Suprapubic skin (tissue), 4 donors: ENCODE measurements around the gene COL23A1. TPM values are rescaled to one million over a fixed set of nuclear protein-coding genes. Genes with fewer than 3 reads are reported as not detected.

Experiments used
- DNase-seq, 2 donors: peaks; one replicate each; pipeline ENCODE4 v3.0.0-alpha.2; 2019; ENCODE audit warnings: low spot score in 2 of 2
- H3K27ac ChIP-seq: fragments of 200-600 bp; sonication (generic); one replicate; pipeline ENCODE4 v1.5.1; 2019
- H3K27me3 ChIP-seq: fragments of 200-600 bp; sonication (generic); one replicate; pipeline ENCODE4 v1.5.1; 2019
- H3K36me3 ChIP-seq: fragments of 200-600 bp; sonication (generic); one replicate; pipeline ENCODE4 v1.5.1; 2019
- H3K4me1 ChIP-seq: fragments of 200-600 bp; sonication (generic); one replicate; pipeline ENCODE4 v1.5.1; 2019
- H3K4me3 ChIP-seq: fragments of 200-600 bp; sonication (generic); one replicate; pipeline ENCODE4 v1.5.1; 2019; ENCODE audit warnings: mild to moderate bottlenecking
- H3K9me3 ChIP-seq: fragments of 200-600 bp; sonication (generic); one replicate; pipeline ENCODE4 v1.5.1; 2019
- CTCF ChIP-seq, 2 donors: fragments of 200-600 bp in 1 of 2; fragments of 450-650 bp in 1 of 2; sonication (generic) in 1 of 2; IDR thresholded peaks; one replicate each; pipeline ENCODE4 v1.5.1; 2016 to 2019; ENCODE audit warnings: antibody characterized with exemption in 2 of 2, mild to moderate bottlenecking in 1 of 2, moderate library complexity in 1 of 2
- EP300 ChIP-seq: sonication (generic); formaldehyde crosslinking; IDR thresholded peaks from one replicate; pipeline ENCODE4 v1.6.1; 2017; ENCODE audit warnings: antibody characterized with exemption
- POLR2A ChIP-seq, 2 donors: fragments of 450-650 bp; IDR thresholded peaks; one replicate each; pipeline ENCODE4 v1.6.1; 2017; ENCODE audit warnings: antibody characterized with exemption in 2 of 2, mild to moderate bottlenecking in 2 of 2, moderate library complexity in 2 of 2
- POLR2AphosphoS5 ChIP-seq, 3 donors: sonication (generic); formaldehyde crosslinking; IDR thresholded peaks; one replicate each; pipeline ENCODE4 v1.6.1; 2017; ENCODE audit warnings: antibody characterized with exemption in 3 of 3
- WGBS: methylation state at CpG from one replicate; pipeline ENCODE4 v1.1.5; 2018; 5-methylcytosine and 5-hydroxymethylcytosine counted together
- total RNA-seq, 4 donors: library from RNA; depleted of rRNA; stranded (reverse); fragments of >200 nt; gene quantifications; one replicate each; pipeline ENCODE4 v1.1.0, GENCODE V29; 2016

COL23A1 gene
- total RNA-seq, 4 donors from 2014 or later: 1.6 to 4.4 (median 3.4) TPM

GRCh38 chr5:178213748-178214151 lies 376.4 kb downstream of the COL23A1 start:
- TF ChIP-seq EP300: no peak
- TF ChIP-seq CTCF (IDR thresholded peaks at IDR 0.05): no peak
- TF ChIP-seq POLR2AphosphoS5 (IDR thresholded peaks at IDR 0.05): no peak
- no peak for TF ChIP-seq POLR2A (IDR thresholded peaks at IDR 0.05)
- H3K36me3 ChIP-seq: peaks cover 92% of the 10 kb centered on the region
- H3K9me3 ChIP-seq: no peaks in the 10 kb centered on the region
- no peak overlapping the region for H3K27ac ChIP-seq
- no peaks in the 10 kb centered on the region for H3K27me3 ChIP-seq
- 64% methylated on average over 8 of the region's 8 CpGs for WGBS
- H3K4me3 ChIP-seq: no peak overlapping the region
- DNase-seq: no peak
- H3K4me1 ChIP-seq: peaks cover 3% of the 10 kb centered on the region

- peaks cover 94% of the 10 kb centered on the region for H3K36me3 ChIP-seq
- 54% methylated on average over 2 of the region's 4 CpGs for WGBS
These were observed 377.2 kb downstream of the COL23A1 start for GRCh38 chr5:178213003-178213461.

GRCh38 chr5:178212241-178213002 lies 377.8 kb downstream of the COL23A1 start:
- TF ChIP-seq POLR2AphosphoS5 (IDR thresholded peaks at IDR 0.05): no peak
- TF ChIP-seq EP300: no peak
- TF ChIP-seq POLR2A (IDR thresholded peaks at IDR 0.05): no peak
- TF ChIP-seq CTCF (IDR thresholded peaks at IDR 0.05): no peak
- Histone ChIP-seq H3K36me3 (peaks cover 98% of the 10 kb centered on the region), H3K4me1 (peaks cover 16% of the 10 kb centered on the region), H3K27ac (no peak overlapping the region), H3K4me3 (no peak overlapping the region), H3K9me3 (no peaks in the 10 kb centered on the region), H3K27me3 (no peaks in the 10 kb centered on the region)
- no peak for DNase-seq
- 90% methylated on average over 2 of the region's 3 CpGs for WGBS

More at GRCh38 chr5:178213003-178213461, 377.2 kb downstream of the COL23A1 start:
- peaks cover 10% of the 10 kb centered on the region for H3K4me1 ChIP-seq
- H3K9me3 ChIP-seq: no peaks in the 10 kb centered on the region
- H3K27me3 ChIP-seq: no peaks in the 10 kb centered on the region
- TF ChIP-seq POLR2A (IDR thresholded peaks at IDR 0.05): no peak
- TF ChIP-seq POLR2AphosphoS5 (IDR thresholded peaks at IDR 0.05): no peak
- no peak for TF ChIP-seq EP300
- no peak for TF ChIP-seq CTCF (IDR thresholded peaks at IDR 0.05)
- no peak overlapping the region for H3K4me3 ChIP-seq
- no peak overlapping the region for H3K27ac ChIP-seq
- DNase-seq: no peak

- no peaks in the 10 kb centered on the region for H3K27me3 ChIP-seq
- 61% methylated on average over 8 of the region's 8 CpGs for whole genome bisulfite sequencing
- H3K36me3 ChIP-seq: peaks cover 96% of the 10 kb centered on the region
- no peak for TF ChIP-seq CTCF (IDR thresholded peaks at IDR 0.05)
- no peak overlapping the region for H3K4me3 ChIP-seq
- H3K27ac ChIP-seq: no peak overlapping the region
- no peaks in the 10 kb centered on the region for H3K9me3 ChIP-seq
- H3K4me1 ChIP-seq: peaks cover 26% of the 10 kb centered on the region
- no peak for DNase-seq
These were observed 378.8 kb downstream of the COL23A1 start for GRCh38 chr5:178211095-178212048.

GRCh38 chr5:178210686-178211085 lies 379.5 kb downstream of the COL23A1 start:
- Histone ChIP-seq H3K36me3 (peaks cover 92% of the 10 kb centered on the region), H3K27ac (no peak overlapping the region), H3K4me1 (peaks cover 33% of the 10 kb centered on the region), H3K4me3 (no peak overlapping the region), H3K27me3 (no peaks in the 10 kb centered on the region), H3K9me3 (no peaks in the 10 kb centered on the region)
- WGBS: 94% methylated on average over 5 of the region's 5 CpGs
- TF ChIP-seq CTCF (IDR thresholded peaks at IDR 0.05) (no peak), POLR2A (IDR thresholded peaks at IDR 0.05) (no peak), EP300 (no peak), POLR2AphosphoS5 (IDR thresholded peaks at IDR 0.05) (no peak)
- no peak for DNase-seq
